Ectodermal cell (in vitro differentiated cells): Measurements from ENCODE around the gene RIMBP3C.
"Not testable (repeated sequence)": the region's sequence is repeated elsewhere in the genome, so short reads cannot be mapped to it uniquely, and the experiment has no call there.

Source experiments
- H3K27ac ChIP-seq: 2 replicates; pipeline ENCODE4 v1.7.0; 2013; ENCODE audit warnings: mild to moderate bottlenecking, low read depth, low read length; ENCODE audit not compliant: insufficient read depth, poor library complexity, severe bottlenecking
- H3K27me3 ChIP-seq: 2 replicates; pipeline ENCODE4 v1.7.0; 2013; ENCODE audit warnings: mild to moderate bottlenecking, low read length; ENCODE audit not compliant: insufficient read depth, control insufficient read depth, poor library complexity, severe bottlenecking
- H3K36me3 ChIP-seq: one replicate; pipeline ENCODE4 v1.7.0; 2013; ENCODE audit warnings: low read length; ENCODE audit not compliant: control insufficient read depth, insufficient read depth
- H3K4me1 ChIP-seq: one replicate; pipeline ENCODE4 v1.7.0; 2013; ENCODE audit warnings: low read length; ENCODE audit not compliant: control insufficient read depth, insufficient read depth
- H3K4me3 ChIP-seq: 2 replicates; pipeline ENCODE4 v1.7.0; 2013; ENCODE audit warnings: low read depth, low read length, control low read depth; ENCODE audit not compliant: insufficient read depth
- H3K9me3 ChIP-seq: 2 replicates; pipeline ENCODE4 v1.7.0; 2013; ENCODE audit warnings: mild to moderate bottlenecking, low read length, moderate library complexity; ENCODE audit not compliant: control insufficient read depth
- WGBS, 2 experiments: methylation state at CpG; one replicate each; pipeline ENCODE4 v1.1.7; 2013; ENCODE audit warnings: missing lambda C conversion rate in 2 of 2; 5-methylcytosine and 5-hydroxymethylcytosine counted together

Gene RIMBP3C

DNA sequence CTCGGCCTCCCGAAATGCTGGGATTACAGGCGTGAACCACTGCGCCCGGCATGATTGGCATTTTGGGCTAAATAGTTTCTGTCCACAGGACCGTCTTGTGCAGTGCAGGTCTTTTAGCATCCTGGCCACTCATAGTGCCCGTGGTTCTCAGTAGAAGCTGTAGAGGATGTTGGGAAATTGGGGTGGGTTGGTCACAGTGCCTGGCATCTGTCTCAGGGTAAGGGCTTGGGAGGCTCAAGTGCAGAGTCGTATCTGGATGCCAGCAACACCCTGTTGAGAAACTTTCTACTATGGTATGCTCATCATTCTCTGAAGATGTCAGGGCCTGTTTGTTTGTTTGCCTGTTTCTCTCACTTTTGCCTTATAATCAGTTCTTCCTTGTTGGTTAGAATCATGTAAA is 38.1 kb upstream of the RIMBP3C start:
- H3K27ac ChIP-seq, result no peak overlapping the region
- peaks cover 9% of the 10 kb centered on the region for H3K36me3 ChIP-seq
- H3K9me3 ChIP-seq, result no peaks in the 10 kb centered on the region
- no peaks in the 10 kb centered on the region for H3K27me3 ChIP-seq
- H3K4me1 ChIP-seq, result no peaks in the 10 kb centered on the region
- no peak overlapping the region for H3K4me3 ChIP-seq
- WGBS, 2 experiments, result 91 to 97% methylated on average over 8 of the region's 8 CpGs

DNA sequence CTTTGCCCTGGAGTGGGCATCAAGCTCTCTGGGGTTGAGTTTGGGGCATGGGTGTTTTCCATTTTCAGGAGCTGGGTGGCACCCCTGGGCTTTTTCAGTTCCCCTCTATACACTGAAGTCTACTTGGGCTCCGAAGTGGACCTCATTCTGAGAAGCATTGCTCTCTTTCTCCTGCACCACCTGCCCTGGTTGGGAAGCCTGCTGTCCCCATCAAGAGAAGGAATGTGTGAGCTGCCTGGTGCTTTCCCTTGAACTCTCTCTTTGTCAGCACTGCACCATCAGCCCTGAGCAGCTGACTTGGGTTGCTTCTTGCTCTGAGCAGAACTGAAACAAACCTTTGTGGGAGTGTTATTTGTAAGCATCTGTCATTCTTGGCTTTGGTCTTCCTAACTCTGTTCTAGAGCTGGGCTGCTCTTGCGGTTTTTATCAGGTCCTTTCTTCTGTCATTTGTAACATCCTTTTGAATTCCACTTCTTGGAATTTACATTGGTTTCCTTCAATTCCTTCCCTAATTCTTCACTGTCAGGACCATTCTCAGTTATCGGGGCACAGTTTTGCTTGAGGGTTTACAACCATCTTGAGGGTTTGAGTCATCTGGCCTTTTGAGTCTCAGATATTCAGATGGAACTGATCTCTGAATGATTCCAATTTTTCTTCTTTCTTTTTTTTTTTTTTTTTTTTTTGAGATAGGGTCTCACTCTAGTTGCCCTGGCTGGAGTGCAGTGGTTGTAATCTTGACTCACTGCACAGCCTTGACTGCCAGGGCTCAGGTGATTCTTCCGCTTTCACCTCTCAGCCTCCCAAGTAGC is 36.7 kb upstream of the RIMBP3C start:
- Histone ChIP-seq H3K4me1 (no peaks in the 10 kb centered on the region), H3K4me3 (no peak overlapping the region), H3K36me3 (peaks cover under 1% of the 10 kb centered on the region), H3K27me3 (no peaks in the 10 kb centered on the region), H3K27ac (no peak overlapping the region), H3K9me3 (no peaks in the 10 kb centered on the region)
- 93 to 94% methylated on average over 4 of the region's 4 CpGs for WGBS, 2 experiments

DNA sequence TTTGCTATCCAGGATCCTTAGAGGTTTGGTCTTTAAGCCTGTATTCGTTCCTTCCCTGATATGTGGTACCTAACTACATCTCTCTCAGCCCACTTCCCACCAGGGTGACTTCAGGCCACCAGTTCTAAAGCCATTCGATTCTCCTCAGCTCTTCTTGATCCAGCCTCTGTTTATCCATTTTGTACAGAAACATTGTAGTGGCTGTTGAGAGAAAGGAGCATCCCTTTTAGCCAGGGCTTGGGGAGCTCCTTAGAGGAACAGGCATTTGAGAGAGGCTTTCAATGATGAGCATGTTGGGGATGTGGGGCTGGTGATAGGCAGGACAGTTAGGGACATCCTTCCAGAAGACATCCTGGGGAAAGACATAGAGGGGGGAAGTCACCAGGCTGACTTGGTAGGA is 34.1 kb upstream of the RIMBP3C start:
- Histone ChIP-seq H3K4me3 (no peak overlapping the region), H3K27me3 (no peaks in the 10 kb centered on the region), H3K4me1 (no peaks in the 10 kb centered on the region), H3K9me3 (no peaks in the 10 kb centered on the region), H3K36me3 (no peaks in the 10 kb centered on the region), H3K27ac (no peak overlapping the region)
- 95 to 100% methylated on average over 2 of the region's 2 CpGs for WGBS, 2 experiments

DNA sequence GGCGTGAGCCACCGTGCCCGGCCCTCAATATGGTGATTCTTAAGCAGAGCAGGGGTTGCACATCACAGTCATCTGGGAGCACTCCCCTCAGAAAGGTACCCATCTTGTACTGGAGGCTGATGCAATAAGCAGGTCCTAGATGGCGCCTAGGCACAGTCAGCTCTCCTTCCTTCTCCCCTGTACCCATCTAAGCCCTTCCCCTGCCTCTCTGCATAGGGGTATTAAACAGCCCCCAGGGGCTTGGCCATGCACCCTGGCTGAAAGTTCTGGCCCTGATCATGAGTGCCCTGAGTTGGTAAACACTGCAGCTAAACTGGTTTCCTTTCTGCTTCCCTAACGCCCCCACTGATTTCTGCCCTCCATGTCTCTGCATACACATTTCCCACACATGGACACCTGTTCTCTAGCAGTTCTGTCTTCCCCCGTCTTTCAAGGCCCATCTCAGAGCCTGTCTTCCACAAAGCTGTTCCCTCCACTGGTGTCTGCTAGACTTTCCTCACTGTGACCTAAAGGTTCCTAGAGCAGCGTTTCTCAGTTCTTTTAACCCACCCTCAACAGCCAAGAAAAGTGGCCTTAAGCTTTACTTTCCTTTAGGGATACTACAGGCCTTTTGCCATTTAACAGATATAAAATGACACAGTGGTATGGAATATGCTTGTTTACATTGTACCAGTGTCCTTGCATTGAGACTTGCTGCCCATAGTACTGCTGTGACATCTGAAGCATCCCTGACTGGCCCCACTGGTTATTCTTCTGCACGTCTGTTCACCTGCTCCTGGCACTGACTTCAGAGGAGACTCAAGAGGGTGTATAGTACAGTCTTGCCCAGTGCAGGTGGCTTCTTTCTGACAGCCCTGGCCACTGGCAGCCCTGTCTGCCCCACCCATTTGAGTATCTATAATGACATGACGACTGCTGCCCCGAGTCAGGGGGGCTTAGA is 31.8 kb upstream of the RIMBP3C start:
- Histone ChIP-seq H3K4me1 (no peaks in the 10 kb centered on the region), H3K4me3 (no peak overlapping the region), H3K36me3 (no peaks in the 10 kb centered on the region), H3K27ac (no peak overlapping the region), H3K27me3 (no peaks in the 10 kb centered on the region), H3K9me3 (no peaks in the 10 kb centered on the region)
- 93 to 94% methylated on average over 10 of the region's 10 CpGs for WGBS, 2 experiments

DNA sequence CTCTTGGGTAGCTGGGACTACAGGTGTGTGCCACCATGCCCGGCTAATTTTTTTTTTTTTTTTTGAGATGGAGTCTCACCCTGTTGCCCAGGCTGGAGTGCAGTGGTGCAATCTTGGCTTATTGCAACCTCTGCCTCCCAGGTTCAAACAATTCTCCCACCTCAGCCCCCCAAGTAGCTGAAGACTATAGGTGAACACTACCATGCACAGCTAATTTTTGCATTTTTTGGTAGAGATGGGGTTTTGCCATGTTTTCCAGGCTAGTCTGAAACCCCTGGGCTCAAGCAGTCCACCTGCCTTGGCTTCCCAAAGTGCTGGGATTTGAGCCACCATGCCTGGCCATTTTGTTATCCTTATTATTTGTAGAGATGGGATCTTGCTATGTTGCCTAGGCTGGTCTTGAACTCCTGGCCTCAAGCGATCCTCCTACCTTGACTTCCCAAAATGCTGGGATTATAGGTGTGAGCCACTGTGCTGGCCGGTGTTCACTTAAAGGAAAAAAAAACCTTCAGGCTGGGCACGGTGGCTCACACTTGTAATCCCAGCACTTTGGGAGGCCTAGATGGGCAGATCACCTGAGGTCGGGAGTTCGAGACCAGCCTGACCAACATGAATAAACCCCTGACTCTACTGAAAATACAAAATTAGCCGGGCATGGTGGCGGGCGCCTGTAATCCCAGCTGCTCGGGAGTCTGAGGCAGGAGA is 29.9 kb upstream of the RIMBP3C start:
- not testable (repeated sequence) for H3K27me3 ChIP-seq, H3K9me3 ChIP-seq, H3K4me1 ChIP-seq, H3K27ac ChIP-seq, H3K4me3 ChIP-seq, H3K36me3 ChIP-seq
- 92 to 94% methylated on average over 10 of the region's 10 CpGs for WGBS, 2 experiments

DNA sequence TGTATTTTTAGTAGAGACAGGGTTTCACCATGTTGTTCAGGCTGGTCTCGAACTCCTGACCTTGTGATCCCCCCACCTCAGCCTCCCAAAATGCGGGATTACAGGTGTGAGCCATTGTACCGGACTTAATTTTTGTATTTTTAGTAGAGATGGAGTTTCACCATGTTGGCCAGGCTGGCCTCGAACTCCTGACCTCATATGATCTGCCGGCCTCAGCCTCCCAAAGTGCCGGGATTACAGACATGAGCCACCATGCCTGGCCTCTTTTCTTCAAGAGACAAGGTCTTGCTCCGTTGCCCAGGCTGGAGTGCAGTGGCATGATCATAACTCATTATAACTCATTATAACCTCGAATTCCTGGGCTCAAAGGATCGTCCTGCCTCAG is 29.4 kb upstream of the RIMBP3C start:
- not testable (repeated sequence) for H3K27ac ChIP-seq, H3K4me1 ChIP-seq, H3K36me3 ChIP-seq, H3K9me3 ChIP-seq, H3K4me3 ChIP-seq, H3K27me3 ChIP-seq
- WGBS, 2 experiments, result 91 to 94% methylated on average over 9 of the region's 9 CpGs

DNA sequence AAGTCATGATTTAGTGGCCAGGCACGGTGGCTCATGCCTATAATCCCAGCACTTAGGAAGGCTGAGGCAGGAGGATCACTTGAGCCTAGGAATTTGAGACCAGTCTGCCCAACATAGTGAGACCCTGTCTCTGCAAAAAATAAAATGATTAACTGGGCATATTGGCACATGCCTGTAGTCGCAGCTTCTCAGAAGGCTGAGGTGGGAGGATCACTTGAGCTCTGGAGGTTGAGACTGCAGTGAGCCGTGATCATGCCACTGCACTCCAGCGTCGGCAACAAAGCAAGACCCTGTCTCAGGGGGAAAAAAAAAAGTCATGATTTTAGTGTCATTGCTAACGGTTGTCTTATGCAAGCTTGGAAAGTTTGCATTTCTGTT is 28.2 kb upstream of the RIMBP3C start:
- 93 to 95% methylated on average over 6 of the region's 6 CpGs for WGBS, 2 experiments
- H3K27me3 ChIP-seq, result no peaks in the 10 kb centered on the region
- no peak overlapping the region for H3K4me3 ChIP-seq
- no peaks in the 10 kb centered on the region for H3K36me3 ChIP-seq
- no peak overlapping the region for H3K27ac ChIP-seq
- H3K4me1 ChIP-seq, result no peaks in the 10 kb centered on the region
- H3K9me3 ChIP-seq, result no peaks in the 10 kb centered on the region

DNA sequence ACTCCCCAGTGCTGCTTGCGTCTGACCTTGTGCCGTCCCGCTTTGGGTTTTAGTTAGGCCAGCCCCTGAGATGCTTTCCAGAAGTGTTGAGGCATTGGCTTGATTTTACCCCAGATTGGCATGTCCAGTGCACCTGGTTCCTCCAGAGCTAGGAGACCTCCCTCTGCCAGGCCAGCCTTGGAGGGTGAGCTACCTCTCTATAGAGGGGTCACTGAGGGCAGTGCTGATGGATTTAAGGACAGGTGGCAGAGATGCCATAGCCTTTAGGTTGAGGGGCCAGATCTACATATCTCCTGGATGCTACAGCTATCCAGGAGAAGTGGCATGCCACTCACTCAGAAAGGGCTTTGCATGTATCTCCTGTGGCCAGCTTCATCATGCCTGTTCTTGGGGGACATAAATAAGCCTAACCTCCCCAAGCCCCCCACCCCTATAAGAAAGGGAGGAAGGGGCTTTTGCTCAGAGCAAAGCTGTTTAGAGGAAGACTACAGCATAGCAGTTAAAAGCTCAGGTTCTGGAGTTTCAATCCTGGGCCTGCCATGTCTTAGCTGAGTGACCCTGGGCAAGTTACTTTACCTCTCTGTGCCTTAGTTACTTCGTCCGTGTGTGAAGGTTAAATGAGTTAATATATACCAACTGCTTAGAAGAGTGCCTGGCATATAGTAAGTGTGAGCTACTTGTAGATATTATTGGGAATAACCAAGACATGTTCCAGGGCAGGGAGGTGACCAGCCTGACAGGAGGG is 22.7 kb upstream of the RIMBP3C start:
- no peak overlapping the region for H3K27ac ChIP-seq
- 92 to 99% methylated on average over 5 of the region's 5 CpGs for WGBS, 2 experiments
- H3K4me1 ChIP-seq, result peaks cover 15% of the 10 kb centered on the region
- no peaks in the 10 kb centered on the region for H3K9me3 ChIP-seq
- no peak overlapping the region for H3K4me3 ChIP-seq
- H3K27me3 ChIP-seq, result no peaks in the 10 kb centered on the region
- no peaks in the 10 kb centered on the region for H3K36me3 ChIP-seq

DNA sequence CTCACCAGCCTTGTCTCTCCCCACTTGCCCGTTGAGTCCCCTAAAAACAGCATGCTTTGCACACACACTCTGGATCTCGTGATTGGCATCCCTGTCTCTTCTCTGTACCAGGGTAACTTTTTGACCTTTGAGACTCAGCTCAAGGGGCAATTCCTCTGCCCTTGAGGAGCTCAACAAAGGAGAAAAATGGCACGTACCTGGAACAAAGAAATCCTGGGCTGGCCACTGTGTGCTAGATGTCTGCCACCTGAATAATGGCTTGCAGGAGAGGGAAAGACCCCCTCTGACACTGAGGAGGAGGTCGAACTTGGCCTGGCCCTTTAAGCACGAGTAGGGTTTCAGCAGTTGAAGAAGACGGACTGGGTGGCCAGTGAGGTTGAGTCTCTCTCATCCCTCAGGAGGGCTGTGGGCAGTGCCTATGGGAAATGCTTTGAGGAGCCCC is 22.1 kb upstream of the RIMBP3C start:
- H3K27me3 ChIP-seq, result no peaks in the 10 kb centered on the region
- no peak overlapping the region for H3K4me3 ChIP-seq
- H3K4me1 ChIP-seq, result peaks cover 19% of the 10 kb centered on the region
- H3K36me3 ChIP-seq, result no peaks in the 10 kb centered on the region
- 86 to 89% methylated on average over 6 of the region's 6 CpGs for WGBS, 2 experiments
- no peaks in the 10 kb centered on the region for H3K9me3 ChIP-seq
- no peak overlapping the region for H3K27ac ChIP-seq
